PC-3 (cell line): ENCODE data around the gene POLR2L.

ENCODE experiments used
- CTCF ChIP-seq: fragments of 300-600 bp; sonication (generic); conservative IDR thresholded peaks from 2 replicates; pipeline ENCODE4 v1.5.1; 2017; ENCODE audit warnings: antibody characterized with exemption, low read depth, mild to moderate bottlenecking, low read length
- EZH2 ChIP-seq: fragments of 300-600 bp; sonication (generic); IDR thresholded peaks from one replicate; pipeline ENCODE4 v1.6.1; 2017; ENCODE audit warnings: antibody characterized with exemption, mild to moderate bottlenecking, low read length; ENCODE audit not compliant: unreplicated experiment

- TF ChIP-seq CTCF (no peak), EZH2 (no peak)
Observed at GRCh38 chr11:862696-863022, 20.3 kb upstream of the POLR2L start.
